Smooth muscle cell (in vitro differentiated cells): ENCODE results near the gene KDSR. TPM values are rescaled to one million over a fixed set of nuclear protein-coding genes. Genes with fewer than 3 reads are reported as not detected.

ENCODE experiments used
- DNase-seq: peaks from one replicate; lab custom pipeline; 2025; ENCODE audit not compliant: unreplicated experiment; lab: John Stamatoyannopoulos, UW
- H2AFZ ChIP-seq: fragments of 200-600 bp; sonication (generic); 2 replicates; pipeline ENCODE4 v1.6.0; 2016; ENCODE audit warnings: antibody characterized with exemption, low read depth, mild to moderate bottlenecking
- H3F3A ChIP-seq: fragments of 200-600 bp; sonication (generic); 2 replicates; pipeline ENCODE4 v1.6.0; 2017; ENCODE audit warnings: antibody characterized with exemption, low read depth
- H3K27ac ChIP-seq: fragments of 200-600 bp; sonication (generic); 2 replicates; pipeline ENCODE4 v1.5.1; 2016; ENCODE audit warnings: low read depth, mild to moderate bottlenecking
- H3K27me3 ChIP-seq: fragments of 200-600 bp; sonication (generic); 2 replicates; pipeline ENCODE4 v1.6.1; 2016; ENCODE audit warnings: low read depth, mild to moderate bottlenecking
- H3K36me3 ChIP-seq: fragments of 200-600 bp; sonication (generic); 2 replicates; pipeline ENCODE4 v1.5.1; 2016; ENCODE audit warnings: low read depth
- H3K4me1 ChIP-seq: fragments of 200-600 bp; sonication (generic); 2 replicates; pipeline ENCODE4 v1.5.1; 2016; ENCODE audit warnings: low read depth
- H3K4me2 ChIP-seq: fragments of 200-600 bp; sonication (generic); 2 replicates; pipeline ENCODE4 v1.6.0; 2016; ENCODE audit warnings: mild to moderate bottlenecking
- H3K4me3 ChIP-seq: fragments of 200-600 bp; sonication (generic); 2 replicates; pipeline ENCODE4 v1.5.1; 2016; ENCODE audit warnings: mild to moderate bottlenecking
- H3K79me2 ChIP-seq: fragments of 200-600 bp; sonication (generic); 2 replicates; pipeline ENCODE4 v1.6.0; 2016; ENCODE audit warnings: low read depth, mild to moderate bottlenecking
- H3K9ac ChIP-seq: fragments of 200-600 bp; sonication (generic); 2 replicates; pipeline ENCODE4 v1.6.0; 2016; ENCODE audit warnings: low read depth
- H3K9me3 ChIP-seq: fragments of 200-600 bp; sonication (generic); replicated peaks from 2 replicates; pipeline ENCODE4 v1.5.1; 2016; ENCODE audit warnings: low read depth
- H4K20me1 ChIP-seq: fragments of 200-600 bp; sonication (generic); 2 replicates; pipeline ENCODE4 v1.6.0; 2016; ENCODE audit warnings: low read depth
- CTCF ChIP-seq: fragments of 200-600 bp; sonication (generic); IDR thresholded peaks from 2 replicates; pipeline ENCODE4 v1.5.1; 2017; ENCODE audit warnings: borderline replicate concordance, mild to moderate bottlenecking, antibody characterized with exemption; ENCODE audit not compliant: insufficient read depth, poor library complexity, severe bottlenecking
- WGBS: methylation state at CpG from one replicate; pipeline ENCODE4 v1.1.7; 2016; ENCODE audit warnings: low lambda C conversion rate; 5-methylcytosine and 5-hydroxymethylcytosine counted together
- polyA plus RNA-seq: library from polyadenylated mRNA; unstranded; fragments of >200 nt; fragmentation: Nextera tagmentation; extraction: Ambion mirVana; gene quantifications from 2 replicates; pipeline ENCODE4 v1.2.1, GENCODE V29; 2016
- total RNA-seq: library from RNA; depleted of rRNA; stranded (reverse); fragments of >200 nt; gene quantifications from 2 replicates; pipeline ENCODE4 v1.2.3, GENCODE V29; 2014

The KDSR gene
- total and polyA plus RNA-seq, 2 experiments from 2014 or later: 34.5 to 47.4 TPM

- Histone ChIP-seq H4K20me1 (no peaks in the 10 kb centered on the region), H3K4me3 (no peak overlapping the region), H3K36me3 (peaks cover 40% of the 10 kb centered on the region), H3K79me2 (no peaks in the 10 kb centered on the region), H3K27me3 (no peaks in the 10 kb centered on the region), H3K9me3 (no peaks in the 10 kb centered on the region), H2AFZ (no peak overlapping the region), H3K27ac (no peak overlapping the region), H3K9ac (no peak overlapping the region), H3K4me1 (no peaks in the 10 kb centered on the region), H3F3A (no peaks in the 10 kb centered on the region), H3K4me2 (no peak overlapping the region)
- DNase-seq: no peak
- no peak for TF ChIP-seq CTCF
- WGBS: over 99% methylated on average over 7 of the region's 7 CpGs
Measured at GRCh38 chr18:63356272-63356896, 10.6 kb downstream of the KDSR start.

GRCh38 chr18:63350230-63350629 lies 16.8 kb downstream of the KDSR start:
- H3K27me3 ChIP-seq: no peaks in the 10 kb centered on the region

GRCh38 chr18:63348508-63349136 lies 18.4 kb downstream of the KDSR start:
- Histone ChIP-seq H2AFZ (no peak overlapping the region), H3K27ac (no peak overlapping the region), H4K20me1 (peaks cover 9% of the 10 kb centered on the region), H3K79me2 (no peaks in the 10 kb centered on the region), H3K9ac (no peak overlapping the region), H3K36me3 (peaks cover 26% of the 10 kb centered on the region), H3K27me3 (no peaks in the 10 kb centered on the region), H3K9me3 (no peaks in the 10 kb centered on the region), H3F3A (no peaks in the 10 kb centered on the region), H3K4me1 (no peaks in the 10 kb centered on the region), H3K4me2 (no peak overlapping the region), H3K4me3 (no peak overlapping the region)
- TF ChIP-seq CTCF: no peak
- WGBS: 97% methylated on average over 7 of the region's 7 CpGs
- DNase-seq: no peak

More at GRCh38 chr18:63350230-63350629, 16.8 kb downstream of the KDSR start:
- no peak for TF ChIP-seq CTCF
- Histone ChIP-seq H3K4me3 (no peak overlapping the region), H2AFZ (no peak overlapping the region), H3F3A (no peaks in the 10 kb centered on the region), H3K79me2 (no peaks in the 10 kb centered on the region), H3K9ac (no peak overlapping the region), H3K9me3 (no peaks in the 10 kb centered on the region), H4K20me1 (peaks cover 3% of the 10 kb centered on the region), H3K4me2 (no peak overlapping the region), H3K36me3 (peaks cover 40% of the 10 kb centered on the region), H3K27ac (no peak overlapping the region), H3K4me1 (no peaks in the 10 kb centered on the region)
- 47% methylated on average over 2 of the region's 2 CpGs for WGBS
- no peak for DNase-seq
